Globus pallidus (tissue), 1 donor: ENCODE measurements around the gene ESYT1.
"Not testable (repeated sequence)": the region's sequence is repeated elsewhere in the genome, so short reads cannot be mapped to it uniquely, and the experiment has no call there.

Experiments used
- DNase-seq: peaks from one replicate; pipeline ENCODE4 v3.0.0-alpha.2; 2015; ENCODE audit warnings: low spot score

Gene ESYT1

DNA sequence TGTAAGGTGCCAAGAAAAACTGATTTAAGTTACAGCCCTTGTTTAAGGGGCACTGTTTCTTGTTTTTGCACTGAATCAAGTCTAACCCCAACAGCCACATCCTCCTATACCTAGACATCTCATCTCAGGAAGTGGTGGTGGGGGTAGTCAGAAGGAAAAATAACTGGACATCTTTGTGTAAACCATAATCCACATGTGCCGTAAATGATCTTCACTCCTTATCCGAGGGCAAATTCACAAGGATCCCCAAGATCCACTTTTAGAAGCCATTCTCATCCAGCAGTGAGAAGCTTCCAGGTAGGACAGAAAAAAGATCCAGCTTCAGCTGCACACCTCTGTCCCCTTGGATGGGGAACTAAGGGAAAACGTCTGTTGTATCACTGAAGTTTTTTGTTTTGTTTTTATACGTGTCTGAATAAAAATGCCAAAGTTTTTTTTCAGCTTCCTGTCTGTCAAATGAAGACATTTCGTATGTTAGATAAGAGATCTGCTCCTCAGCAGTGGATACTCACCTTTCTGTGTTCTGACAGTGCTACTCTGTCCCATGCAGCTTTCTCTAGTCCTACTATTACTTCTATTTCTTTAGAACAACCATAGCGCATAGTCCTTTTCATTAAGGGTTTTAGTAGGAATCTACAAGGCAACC is 24.9 kb upstream of the ESYT1 start:
- no peak for DNase-seq

- no peak for DNase-seq
Measured at GRCh38 chr12:56103823-56104108, 24.3 kb upstream of the ESYT1 start.

DNA sequence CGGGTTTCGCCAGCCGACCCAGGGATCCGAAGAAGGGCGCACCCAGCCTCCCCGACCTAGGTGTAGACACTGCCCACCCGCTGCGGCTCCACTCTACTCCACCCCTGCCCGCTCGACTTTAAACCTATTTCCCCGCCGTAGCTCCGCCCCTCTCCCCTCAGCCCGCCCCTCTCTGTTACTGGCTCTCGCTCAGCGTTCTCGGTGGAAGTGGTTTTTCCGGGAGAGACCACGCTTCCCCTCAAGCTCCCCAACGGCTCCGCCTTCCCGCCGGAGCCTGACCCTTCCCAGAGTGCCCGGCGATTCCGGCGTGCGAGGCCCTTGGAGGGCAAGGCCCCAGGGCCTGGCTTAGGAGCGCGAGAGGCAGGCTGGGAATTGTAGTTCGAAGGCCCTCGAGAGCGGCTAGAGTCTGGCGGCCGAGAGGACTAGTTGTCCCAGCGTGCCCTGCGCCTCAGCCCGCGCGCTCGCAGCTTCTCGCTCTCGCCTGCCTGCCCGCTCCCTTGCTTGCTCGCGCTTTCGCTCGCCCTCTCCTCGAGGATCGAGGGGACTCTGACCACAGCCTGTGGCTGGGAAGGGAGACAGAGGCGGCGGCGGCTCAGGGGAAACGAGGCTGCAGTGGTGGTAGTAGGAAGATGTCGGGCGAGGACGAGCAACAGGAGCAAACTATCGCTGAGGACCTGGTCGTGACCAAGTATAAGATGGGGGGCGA is 23.8 kb upstream of the ESYT1 start, which contains the start of gene PA2G4:
Gene PA2G4 (plus strand): TSS at position 451 of the 706 bp plus-strand sequence. CDS start 179 bp downstream, at position 630.
- peak; percentile 98 for DNase-seq

DNA sequence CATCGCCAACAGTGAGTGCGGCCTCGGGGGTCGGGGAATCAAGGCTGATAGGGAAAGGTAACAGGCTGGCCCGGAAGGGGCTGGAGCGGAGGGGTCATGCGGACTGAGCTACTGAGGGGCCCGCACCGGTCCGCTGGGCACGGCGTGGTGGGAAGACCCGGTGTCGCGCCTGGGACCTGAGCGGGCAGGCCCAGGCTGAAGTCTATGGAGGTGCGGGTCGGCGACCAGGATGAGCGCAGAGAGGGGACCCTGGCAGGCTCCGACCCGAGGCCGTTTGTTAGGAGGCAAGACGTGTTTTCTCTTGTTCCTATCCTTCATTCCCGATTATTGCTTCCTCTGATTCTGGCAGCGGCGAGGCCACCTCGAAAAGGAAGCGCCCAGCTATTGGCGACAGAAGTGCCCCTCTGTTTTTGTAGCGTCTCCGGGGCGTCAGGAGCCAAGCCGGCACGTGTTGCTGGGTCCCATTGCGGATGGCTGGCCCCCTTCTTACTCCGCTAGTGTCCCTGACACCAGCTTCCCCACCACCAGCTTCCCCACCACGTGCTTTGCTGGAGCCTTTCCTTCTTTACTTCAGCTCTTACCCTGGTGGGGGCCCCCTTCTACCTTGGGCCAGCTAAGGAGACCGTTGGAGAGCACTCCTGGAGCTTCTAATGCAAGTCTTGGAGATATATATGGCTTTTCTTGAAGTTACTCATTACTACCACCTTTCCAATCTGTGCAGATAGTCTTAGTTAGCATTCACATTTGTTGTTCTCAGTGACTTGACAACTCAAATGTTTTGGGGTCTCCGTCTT is 23.1 kb upstream of the ESYT1 start:
- DNase-seq: no peak

- no peak for DNase-seq
Measured at GRCh38 chr12:56105609-56105902, 22.5 kb upstream of the ESYT1 start.

GRCh38 chr12:56107242-56107641 is 20.8 kb upstream of the ESYT1 start:
- DNase-seq: no peak

- no peak for DNase-seq
Measured at GRCh38 chr12:56110571-56110970, 17.5 kb upstream of the ESYT1 start.

GRCh38 chr12:56114084-56114483 is 14.0 kb upstream of the ESYT1 start:
- DNase-seq: no peak

GRCh38 chr12:56115329-56115728 is 12.7 kb upstream of the ESYT1 start:
- peak; percentile 26 for DNase-seq

GRCh38 chr12:56116267-56117081 is 11.6 kb upstream of the ESYT1 start, which contains the start of gene RPL41:
TSS of gene RPL41 (plus strand) at chr12:56116633.
- DNase-seq: peak; percentile 97

DNA sequence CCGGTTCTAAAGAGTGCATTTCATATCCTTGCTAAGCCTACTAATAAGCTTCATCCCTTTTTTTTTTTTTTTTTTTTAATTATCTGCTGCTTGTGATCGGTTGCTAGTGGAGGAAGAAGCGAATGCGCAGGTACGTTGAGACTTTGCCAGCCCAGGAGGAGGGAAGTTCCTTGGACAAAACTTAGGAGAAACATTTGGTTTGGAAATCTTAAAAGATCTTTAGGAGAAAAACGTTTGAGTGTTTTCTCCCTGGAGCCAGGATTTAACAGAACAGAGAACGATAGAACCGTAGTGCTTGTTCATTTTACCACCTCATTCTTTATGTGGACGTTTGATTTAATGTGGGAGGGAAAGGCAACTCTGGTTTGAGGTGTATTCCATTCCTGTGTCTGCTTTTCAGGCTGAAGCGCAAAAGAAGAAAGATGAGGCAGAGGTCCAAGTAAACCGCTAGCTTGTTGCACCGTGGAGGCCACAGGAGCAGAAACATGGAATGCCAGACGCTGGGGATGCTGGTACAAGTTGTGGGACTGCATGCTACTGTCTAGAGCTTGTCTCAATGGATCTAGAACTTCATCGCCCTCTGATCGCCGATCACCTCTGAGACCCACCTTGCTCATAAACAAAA is 10.9 kb upstream of the ESYT1 start:
- DNase-seq: not testable (repeated sequence)

GRCh38 chr12:56117778-56118687 is 10.0 kb upstream of the ESYT1 start, which contains the start of gene ZC3H10:
TSS of gene ZC3H10 (plus strand) at chr12:56118266. CDS start at chr12:56120563, 2,297 bp downstream.
- DNase-seq: peak; percentile 97

DNA sequence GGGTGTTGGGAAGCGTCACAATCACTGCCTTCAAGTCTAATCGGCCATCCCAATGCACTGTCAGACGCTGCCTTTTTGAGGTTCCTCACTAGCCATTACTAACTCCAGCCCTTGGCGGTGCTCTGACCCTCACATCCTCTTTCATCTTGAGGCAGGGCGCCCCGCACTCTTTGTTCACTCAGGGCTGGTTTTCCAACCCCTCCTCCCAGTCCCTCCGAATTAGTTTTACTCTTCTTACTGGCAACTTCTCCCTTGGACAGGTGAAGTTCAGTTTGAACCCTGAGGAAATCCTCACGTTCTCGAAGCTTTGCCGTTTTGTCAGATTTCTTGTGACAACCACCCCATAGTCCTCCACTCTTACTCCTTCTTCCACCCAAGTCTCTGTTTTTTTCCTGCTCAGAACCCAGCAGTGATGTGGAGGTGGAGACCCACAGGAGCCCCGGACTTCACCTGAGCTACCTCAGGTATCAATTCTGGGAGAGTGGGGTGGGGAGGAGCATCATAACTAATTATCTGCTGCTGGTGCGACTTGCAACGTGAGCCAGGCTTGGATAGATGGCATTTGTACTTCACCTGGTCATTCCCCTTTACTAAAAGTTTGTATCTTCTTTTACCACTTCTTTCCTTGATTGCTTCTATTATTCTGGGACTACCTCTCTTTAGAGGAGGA is 9.2 kb upstream of the ESYT1 start:
- no peak for DNase-seq

- DNase-seq: peak; percentile 71
Measured at GRCh38 chr12:56119361-56119796, 8.7 kb upstream of the ESYT1 start.

DNA sequence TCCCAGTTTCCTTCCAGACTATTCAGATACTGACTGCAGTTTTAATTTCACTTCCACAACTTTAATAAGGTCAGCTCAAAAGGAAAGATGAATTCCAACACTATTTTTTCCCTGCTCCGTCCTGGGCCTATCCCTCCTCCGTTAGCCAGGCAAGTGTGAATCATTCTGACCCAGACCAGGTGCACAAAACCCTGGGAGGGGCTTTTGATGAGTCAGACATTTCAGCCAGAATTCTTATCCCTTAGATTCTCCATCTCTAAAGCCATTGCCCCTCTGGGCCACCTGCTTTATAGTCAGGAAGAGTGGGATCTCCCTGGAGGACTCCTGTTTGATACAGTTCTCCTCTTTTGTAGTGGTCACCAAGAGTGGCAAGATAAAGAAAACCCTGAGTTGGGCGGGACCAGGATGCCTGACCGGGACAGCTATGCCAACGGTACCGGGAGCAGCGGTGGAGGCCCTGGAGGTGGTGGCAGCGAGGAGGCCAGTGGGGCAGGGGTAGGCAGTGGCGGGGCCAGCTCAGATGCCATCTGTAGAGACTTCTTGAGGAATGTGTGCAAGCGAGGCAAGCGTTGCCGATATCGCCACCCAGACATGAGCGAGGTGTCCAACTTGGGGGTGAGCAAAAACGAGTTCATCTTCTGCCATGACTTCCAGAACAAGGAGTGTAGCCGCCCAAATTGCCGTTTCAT is 7.8 kb upstream of the ESYT1 start:
- DNase-seq: no peak

GRCh38 chr12:56121204-56121870 is 6.7 kb upstream of the ESYT1 start:
- no peak for DNase-seq

DNA sequence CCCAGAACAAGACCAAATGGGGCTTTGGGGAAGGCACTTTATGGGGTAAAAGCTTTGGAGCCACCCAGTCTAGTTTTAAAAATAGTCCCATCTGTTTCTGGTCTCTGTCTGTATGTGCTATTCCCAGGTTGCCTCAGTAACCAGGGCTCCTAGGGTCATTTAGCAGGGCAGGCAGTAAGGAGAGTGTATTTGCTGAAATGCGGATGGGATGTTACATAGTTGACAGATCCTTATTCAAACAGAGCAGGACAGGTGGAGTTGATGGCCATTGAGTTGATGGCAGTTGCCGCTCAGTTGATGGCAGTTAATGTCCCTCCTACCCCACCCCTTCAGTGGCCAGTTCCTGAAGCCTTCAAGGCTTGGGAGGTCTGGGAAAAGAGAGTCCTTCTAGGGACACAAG is 5.4 kb upstream of the ESYT1 start:
- DNase-seq: no peak

- no peak for DNase-seq
Measured at GRCh38 chr12:56124133-56124532, 3.9 kb upstream of the ESYT1 start.

DNA sequence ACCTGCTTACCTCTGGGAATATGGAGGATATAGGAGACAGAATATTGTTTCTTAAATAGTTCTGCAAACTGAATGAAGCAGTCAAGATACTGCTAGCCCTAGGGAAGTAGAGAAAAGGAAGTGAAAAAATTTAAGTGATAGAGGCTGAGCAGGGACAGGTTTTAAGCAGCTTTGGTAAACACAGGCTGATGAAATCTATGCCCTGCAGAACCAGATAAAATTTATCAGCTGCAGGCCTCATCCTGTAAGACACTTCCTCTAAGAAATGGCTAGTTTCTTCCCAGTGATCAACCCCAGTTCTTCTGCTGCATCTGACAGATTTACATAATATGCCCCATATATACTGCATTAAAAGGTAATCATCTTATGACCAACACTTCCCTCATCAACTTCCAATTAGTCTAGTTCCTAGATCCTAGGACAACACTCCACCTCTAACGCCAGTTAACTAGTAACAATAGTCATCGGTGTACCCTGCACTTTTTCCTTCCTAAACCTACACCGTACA is 1.3 kb upstream of the ESYT1 start:
- DNase-seq: no peak
